Mammary epithelial cell (primary cell): ENCODE measurements around the gene ENPP6.

Experiments
- EZH2 ChIP-seq: IDR thresholded peaks from 2 replicates; pipeline ENCODE4 v1.6.1; 2012; ENCODE audit warnings: low read length, inconsistent platforms, borderline replicate concordance
- TF ChIP-seq, protein P1 (sequence below), 2 donors: IDR thresholded peaks in 1 of 2; conservative IDR thresholded peaks in 1 of 2; 2 replicates each; pipeline ENCODE4 v1.5.1; 2011 to 2012; ENCODE audit warnings: inconsistent platforms in 2 of 2, low read length in 2 of 2, mild to moderate bottlenecking in 2 of 2, control low read depth in 1 of 2, low read depth in 1 of 2; ENCODE audit not compliant: insufficient read depth in 1 of 2; ENCODE audit errors: extremely low read depth in 1 of 2

GRCh38 chr4:184117662-184118199, 99.9 kb downstream of the ENPP6 start:
- TF ChIP-seq, protein P1, sequence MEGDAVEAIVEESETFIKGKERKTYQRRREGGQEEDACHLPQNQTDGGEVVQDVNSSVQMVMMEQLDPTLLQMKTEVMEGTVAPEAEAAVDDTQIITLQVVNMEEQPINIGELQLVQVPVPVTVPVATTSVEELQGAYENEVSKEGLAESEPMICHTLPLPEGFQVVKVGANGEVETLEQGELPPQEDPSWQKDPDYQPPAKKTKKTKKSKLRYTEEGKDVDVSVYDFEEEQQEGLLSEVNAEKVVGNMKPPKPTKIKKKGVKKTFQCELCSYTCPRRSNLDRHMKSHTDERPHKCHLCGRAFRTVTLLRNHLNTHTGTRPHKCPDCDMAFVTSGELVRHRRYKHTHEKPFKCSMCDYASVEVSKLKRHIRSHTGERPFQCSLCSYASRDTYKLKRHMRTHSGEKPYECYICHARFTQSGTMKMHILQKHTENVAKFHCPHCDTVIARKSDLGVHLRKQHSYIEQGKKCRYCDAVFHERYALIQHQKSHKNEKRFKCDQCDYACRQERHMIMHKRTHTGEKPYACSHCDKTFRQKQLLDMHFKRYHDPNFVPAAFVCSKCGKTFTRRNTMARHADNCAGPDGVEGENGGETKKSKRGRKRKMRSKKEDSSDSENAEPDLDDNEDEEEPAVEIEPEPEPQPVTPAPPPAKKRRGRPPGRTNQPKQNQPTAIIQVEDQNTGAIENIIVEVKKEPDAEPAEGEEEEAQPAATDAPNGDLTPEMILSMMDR (conservative IDR thresholded peaks at IDR 0.05 in 1 of 2, IDR thresholded peaks at IDR 0.05 in 1 of 2; ENCODE audit: extremely low read depth in 1 of 2, insufficient read depth in 1 of 2, low read depth in 1 of 2, low read length in 2 of 2): no peak
- no peak for TF ChIP-seq EZH2
